NCI-H69 (cell line): Measurements from ENCODE around the gene BAHCC1.

Source experiments
- DNase-seq: peaks from one replicate; lab custom pipeline; 2025; lab: John Stamatoyannopoulos, UW

Gene BAHCC1

GRCh38 chr17:81461607-81462500 is 66.6 kb downstream of the BAHCC1 start:
- no peak for DNase-seq

DNA sequence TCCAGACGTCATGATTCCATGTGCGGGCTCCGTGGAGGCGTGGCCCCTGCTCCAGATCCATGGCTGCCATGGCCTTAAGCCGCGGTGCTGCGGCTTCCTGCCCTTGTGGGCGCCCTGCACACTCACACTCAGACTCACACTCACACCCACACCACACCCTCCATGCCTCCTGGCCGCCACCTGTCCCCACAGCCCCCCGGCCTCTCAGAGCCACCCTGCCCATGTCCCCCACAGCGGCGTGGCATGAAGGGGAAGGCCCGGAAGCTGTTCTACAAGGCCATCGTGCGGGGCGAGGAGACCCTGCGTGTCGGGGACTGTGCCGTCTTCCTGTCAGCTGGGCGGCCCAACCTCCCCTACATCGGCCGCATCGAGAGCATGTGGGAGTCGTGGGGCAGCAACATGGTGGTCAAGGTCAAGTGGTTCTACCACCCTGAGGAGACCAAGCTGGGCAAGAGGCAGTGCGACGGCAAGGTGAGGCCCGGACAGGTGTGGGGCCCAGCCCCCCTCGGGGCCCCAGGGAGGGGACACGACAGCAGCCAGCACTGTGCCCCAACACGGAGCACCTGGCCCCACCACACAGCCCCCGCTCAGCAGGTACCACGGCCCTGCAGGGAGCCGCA is 67.4 kb downstream of the BAHCC1 start:
- no peak for DNase-seq

GRCh38 chr17:81463506-81463905 is 68.2 kb downstream of the BAHCC1 start:
- no peak for DNase-seq

GRCh38 chr17:81464586-81464985 is 69.3 kb downstream of the BAHCC1 start:
- no peak for DNase-seq

DNA sequence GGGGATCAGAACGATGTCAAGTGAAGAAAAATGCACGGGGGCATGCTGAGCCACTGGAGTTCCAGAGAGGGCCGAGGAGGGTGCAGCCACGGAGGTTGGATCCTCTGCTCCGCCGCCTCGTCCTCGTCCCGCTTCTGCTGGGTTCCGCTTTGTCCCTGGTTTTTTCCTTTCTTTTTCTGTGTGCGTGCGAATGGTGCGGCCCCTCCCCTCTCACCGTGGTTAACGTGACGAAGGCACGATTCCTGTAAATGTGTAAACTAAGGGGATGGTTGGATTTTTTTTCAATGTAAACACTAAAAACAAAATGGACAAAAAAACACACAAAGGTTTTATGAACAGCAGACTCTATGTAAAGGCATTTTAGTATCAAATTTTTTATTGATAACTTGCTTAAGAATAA is 70.7 kb downstream of the BAHCC1 start:
- DNase-seq = no peak

DNA sequence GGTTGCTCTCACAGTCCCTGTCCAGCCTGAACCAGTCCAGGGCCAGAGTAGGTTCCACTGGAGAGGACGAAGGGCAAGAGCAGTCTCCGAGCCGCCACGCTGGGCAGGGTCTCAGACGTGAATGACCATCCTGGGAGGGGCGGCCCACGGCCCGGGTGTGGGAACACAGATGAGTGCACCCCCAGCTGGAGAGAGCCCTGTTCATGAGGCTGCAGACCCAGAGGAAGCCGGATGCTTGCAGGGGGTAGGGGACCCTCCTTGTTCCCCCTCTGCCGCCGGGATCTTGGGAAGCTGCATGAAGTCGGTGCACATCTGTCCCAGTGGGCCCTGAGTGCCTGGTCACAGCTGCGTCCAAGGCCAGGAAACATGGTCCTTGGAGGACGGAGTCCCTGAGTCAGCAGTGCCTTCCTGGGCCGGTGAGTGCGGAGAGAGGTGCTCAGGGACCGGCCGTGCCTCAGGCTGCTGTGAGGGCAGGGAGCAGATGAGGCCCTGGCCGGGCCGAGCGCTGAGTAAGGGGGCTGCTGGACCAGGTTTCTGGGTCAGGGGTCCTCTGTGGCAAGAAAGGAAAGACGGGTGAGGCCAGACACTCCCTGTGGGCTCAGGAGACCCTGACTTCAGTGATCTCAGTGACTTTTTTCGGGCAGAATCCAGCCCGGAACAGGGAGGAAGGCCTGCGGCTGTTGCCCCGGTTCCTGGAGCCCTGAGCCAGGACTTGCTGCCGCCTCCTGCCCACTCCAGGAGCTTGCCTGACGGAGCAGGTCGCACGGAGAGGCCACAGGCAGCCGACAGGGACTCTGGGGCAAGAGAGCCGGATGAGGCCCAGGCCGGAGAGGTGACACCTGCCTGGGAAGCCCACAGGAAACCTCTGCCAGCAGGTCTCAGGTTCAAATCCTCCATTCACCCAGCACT is 71.6 kb downstream of the BAHCC1 start:
- DNase-seq = no peak

DNA sequence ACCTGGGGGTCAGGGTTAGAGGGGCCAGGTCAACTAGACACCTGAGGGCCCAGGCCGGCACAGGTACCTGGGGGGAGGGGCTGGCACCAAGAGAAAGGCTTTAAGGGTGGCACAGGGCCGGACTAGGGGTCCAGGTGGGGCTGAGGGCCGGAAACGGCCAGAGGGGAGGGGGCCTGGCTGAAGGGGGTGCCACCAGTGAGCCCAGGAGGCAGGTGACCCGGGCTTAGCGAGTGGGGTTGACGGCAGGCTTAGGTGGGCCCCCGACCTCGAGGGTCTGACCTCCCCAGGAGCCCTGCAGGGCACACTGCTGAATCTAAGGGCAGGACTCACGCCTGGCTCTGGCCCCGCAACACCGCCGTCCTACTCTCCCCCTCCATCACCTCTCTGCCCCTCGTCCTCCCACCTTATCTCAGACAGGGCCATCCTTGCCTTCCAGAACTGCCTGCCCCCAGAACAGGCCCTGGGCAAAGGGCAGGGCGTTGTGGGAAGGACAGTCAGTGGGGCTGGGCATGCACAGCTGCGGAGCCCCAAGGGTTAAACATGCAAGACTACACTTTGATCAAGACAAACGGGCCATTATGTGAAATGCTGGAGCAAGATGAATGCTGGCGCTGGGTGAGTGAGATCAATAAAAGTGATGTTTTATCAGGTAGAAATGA is 73.0 kb downstream of the BAHCC1 start:
- DNase-seq = no peak

GRCh38 chr17:81468770-81469121 is 73.5 kb downstream of the BAHCC1 start:
- DNase-seq = no peak

DNA sequence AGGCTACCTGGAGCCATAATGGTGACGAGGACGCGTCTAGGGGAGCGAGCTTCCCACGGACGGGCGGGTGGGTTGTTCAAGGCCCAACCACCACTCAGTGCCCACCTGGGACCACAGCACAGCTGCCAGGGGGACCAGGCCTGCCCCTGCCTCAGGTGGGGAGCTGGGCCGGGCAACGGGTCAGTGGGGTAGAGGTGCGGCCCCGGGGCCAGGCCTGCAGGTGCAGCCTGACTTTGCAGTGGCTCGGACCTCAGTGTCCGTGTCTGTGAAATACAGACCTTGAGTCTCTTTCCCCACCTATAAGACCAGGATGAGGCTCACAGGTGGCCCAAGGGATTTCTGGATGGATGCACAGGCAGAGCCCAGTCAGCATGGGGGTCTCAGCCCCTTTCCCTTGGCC is 74.0 kb downstream of the BAHCC1 start:
- DNase-seq = no peak

DNA sequence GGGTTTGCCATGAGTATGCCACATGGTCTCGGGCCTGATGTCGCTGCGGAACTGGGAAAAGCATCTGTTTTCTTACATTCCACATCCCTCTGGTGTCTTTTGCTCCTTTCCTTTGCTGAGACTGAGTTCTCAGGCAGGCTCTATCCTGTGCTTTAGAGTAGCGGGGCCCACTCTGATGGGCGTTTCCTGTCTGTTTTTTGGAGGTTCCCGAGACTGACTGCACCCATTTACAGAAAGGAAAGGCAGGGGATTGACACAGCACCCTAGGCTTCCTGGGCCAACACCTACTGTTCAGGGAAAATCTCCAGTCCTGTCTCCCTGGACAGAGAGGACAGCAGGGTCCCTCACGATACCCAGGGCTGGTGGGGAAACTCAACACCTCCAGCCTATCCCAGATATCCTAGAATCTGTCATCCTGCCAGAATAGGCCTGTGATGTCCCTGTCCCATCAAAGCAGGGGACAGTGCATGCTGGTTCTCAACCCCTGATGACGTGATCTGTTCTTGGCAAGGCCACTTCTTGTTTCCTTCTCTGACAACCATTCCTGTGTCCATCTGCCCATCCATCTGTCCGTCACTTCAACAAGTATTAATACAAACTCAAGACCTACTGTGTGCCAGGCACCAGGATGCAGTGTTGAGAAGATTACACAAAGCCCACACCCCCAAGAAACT is 75.2 kb downstream of the BAHCC1 start:
- DNase-seq = no peak

GRCh38 chr17:81470944-81471817 is 75.9 kb downstream of the BAHCC1 start:
- DNase-seq = peak; percentile 37

DNA sequence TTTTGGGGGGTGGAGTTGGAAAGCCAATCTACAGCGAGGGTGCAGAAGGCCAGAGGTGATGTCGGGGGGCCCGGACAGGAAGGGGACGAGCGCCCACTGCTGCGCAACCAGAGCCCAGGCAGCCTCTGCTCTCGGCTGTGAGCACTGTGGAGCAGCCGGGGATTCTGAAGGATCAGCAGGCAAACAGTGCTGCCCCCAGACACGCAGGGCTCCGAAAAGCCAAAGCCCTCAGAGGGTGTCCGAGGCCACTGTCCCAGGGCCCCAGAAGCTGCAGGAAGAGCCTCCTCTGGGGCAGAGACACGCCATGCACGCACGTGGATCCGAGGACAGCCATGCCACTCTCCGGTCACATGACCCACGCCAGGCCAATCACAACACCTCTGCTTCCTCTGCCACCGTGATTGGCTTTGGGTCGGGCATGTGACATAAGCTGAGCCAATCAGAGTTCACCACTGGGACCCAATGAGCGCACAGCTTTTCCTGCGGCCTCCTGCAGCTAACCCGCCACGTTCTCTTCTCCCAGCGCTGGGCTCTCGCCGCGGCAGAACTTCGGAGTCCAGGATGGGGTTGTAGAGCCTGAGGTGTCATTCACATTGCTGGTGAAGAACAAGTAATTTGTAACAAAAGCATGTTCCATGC is 76.7 kb downstream of the BAHCC1 start:
- DNase-seq = peak; percentile 99

- no peak for DNase-seq
These were observed 77.8 kb downstream of the BAHCC1 start for GRCh38 chr17:81473019-81473418.

DNA sequence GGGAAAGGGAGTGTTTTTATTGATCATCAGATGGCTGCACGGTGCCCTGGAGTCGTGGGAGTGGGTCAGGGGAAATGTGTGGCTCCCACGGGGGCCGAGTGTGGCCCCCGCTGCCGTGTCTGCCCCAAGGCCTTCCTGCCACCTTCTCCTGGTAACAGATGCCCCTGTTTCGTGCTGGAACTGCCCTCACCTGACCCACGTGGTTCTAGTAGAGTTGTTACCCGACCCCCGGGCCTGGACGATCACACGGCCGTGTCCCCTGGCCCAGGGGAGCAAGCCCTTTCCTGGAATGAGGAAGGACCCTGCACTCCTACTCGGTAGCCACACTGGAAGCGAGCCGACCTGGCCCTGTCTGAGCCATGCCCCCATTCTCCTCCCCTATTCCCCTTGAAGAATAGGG is 79.7 kb downstream of the BAHCC1 start:
- no peak for DNase-seq

- no peak for DNase-seq
These were observed 80.8 kb downstream of the BAHCC1 start for GRCh38 chr17:81476097-81476496.

DNA sequence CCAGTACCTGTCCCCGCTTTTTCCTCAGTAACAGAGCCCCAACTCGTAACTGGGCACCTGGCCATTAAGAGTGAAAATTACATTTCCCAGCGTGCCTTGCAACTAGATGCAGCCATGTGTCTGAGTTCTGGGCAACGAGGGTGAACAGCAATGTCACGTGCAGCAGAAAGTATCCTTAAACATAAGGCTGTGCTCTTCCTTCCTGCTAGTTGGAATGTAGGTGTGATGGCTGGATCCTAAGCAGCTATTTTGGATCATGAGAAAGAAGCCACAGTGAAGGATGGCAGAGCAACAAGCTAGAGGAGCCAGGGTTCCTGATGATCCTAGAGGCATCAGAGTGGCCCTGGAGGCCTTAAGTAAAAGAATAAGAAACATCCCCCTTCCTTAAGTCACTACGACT is 81.4 kb downstream of the BAHCC1 start:
- no peak for DNase-seq

- peak; percentile 83 for DNase-seq
These were observed 81.9 kb downstream of the BAHCC1 start for GRCh38 chr17:81477173-81477572.

DNA sequence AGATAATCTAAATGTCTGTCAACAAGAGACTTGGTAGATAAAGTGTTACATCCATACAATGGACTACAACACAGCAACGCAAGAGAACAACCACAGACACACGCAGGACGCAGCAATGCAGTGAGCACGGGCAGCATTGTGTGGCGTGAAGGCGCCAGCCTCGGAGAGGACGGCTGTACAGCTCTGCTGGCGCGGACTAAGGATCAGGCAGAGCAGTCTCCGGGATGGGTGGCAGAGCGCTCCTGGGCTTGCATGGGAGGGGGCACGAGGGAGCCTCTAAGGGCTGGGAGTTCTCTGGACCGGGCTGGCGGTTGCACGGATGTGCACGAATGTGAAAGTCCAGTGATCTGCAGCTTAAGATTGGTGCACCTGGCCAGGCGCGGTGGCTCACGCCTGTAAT is 82.9 kb downstream of the BAHCC1 start:
- no peak for DNase-seq

GRCh38 chr17:81479175-81480071 is 84.2 kb downstream of the BAHCC1 start:
- peak; percentile 68 for DNase-seq
